ENCODE results near the gene MTLN. TPM values are rescaled to one million over a fixed set of nuclear protein-coding genes. Genes with fewer than 3 reads are reported as not detected.
A peak's percentile ranks its signal among the peaks of the same experiment; 100 is the strongest.
"Not testable (repeated sequence)": the region's sequence is repeated elsewhere in the genome, so short reads cannot be mapped to it uniquely, and the experiment has no call there.

MTLN gene
- total RNA-seq (1 to 10 TPM; 8.7 to 9.8 TPM), total RNA-seq (2.7 to 27.4 (median 7.0) reads per million in 172 experiments)
- 38.8 TPM for polyA plus RNA-seq (2013, experiment 1 of 2)
- 34.5 TPM for polyA plus RNA-seq (2013, experiment 2 of 2)

DNA sequence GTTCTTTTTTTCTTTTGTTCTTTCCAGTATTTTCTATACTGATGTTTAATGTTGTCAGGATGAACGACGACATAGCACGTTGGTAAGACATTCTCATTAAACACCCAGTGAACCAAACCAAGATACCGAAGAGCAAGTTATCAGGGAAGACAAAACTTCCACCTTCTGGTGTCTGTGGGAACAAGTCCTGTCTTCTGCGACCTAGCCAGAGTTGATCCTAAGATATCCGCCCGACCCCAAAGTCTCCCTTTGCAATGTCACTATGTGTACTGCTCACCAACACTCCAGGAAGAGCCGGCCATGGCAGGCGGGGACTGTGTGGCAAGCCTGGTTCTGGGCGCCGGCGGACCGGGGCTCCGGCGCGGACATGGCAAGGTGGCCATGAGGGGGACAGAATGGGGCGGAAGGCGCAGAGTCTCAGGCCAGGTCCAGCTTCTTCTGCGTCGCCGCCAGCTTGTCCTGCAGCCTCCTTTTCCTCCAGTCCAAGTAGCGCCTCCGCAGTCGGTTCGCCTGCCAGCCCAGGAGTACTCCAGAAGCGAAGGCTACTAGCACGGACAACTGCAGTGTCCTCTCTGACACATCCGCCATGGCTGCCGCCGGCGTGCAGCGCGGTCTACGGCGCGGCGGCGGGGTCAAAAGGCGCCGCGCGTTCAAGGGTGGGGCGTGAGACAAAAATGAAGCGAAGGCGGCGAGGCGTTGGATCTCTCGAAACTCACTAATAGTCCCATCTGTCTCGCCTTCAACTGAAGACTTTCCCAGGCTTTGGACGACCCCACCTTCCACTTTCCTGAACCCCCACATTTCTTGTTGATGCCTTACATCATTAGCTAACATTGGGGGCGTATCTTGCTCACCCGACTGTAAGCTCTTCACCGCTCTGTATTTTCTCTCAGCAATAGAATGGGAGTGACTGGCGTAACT lies at the start of gene MTLN:
Gene MTLN, minus strand, starts transcription at position 610 of the 921 bp plus-strand sequence. Its CDS starts 22 bp downstream, at position 588.
- peaks cover 8% of the 10 kb centered on the region for H3K4me1 ChIP-seq (ENCODE audit: insufficient read depth, low read length)
- Mint-ChIP-seq H3K36me3 (ENCODE audit: low read depth) (peaks cover 36% of the 10 kb centered on the region), H3K27ac (peak within 1 kb of the TSS; percentile 91), H3K9me3 (peaks cover 2% of the 10 kb centered on the region), H3K27me3 (peaks cover 27% of the 10 kb centered on the region), H3K4me3 (peak within 1 kb of the TSS; percentile 97), H3K4me1 (ENCODE audit: low read depth) (peaks cover 34% of the 10 kb centered on the region)
- intact Hi-C loops (cut with DNase I, micrococcal nuclease) = loop anchor here in 1 of 2 experiments (5.0 kb wide), 1 partner anchor 1765 kb away; the partner anchor contains the start of gene GCC2
- no peak for TF ChIP-seq CTCF (IDR thresholded peaks at IDR 0.05)
- DNase-seq (peak; percentile 48 to 86 (median 62)), ATAC-seq (ENCODE audit: poor library complexity) (peak; percentile 92)
- ChIA-PET CTCF (no interaction called here), POLR2A (interaction anchor here (0.7 kb wide), 1 partner anchor 8 kb away, joined by 6 read pairs; the partner anchor contains the start of gene NPHP1)
- peaks cover 8 to 15% of the 10 kb centered on the region in 2 experiments for H3K27me3 ChIP-seq (ENCODE audit: control insufficient read depth in 1 of 2, insufficient read depth in 2 of 2, low read length in 2 of 2)
- peak within 1 kb of the TSS; percentile 100 for H3K4me3 ChIP-seq (ENCODE audit: low read length)
- peak within 1 kb of the TSS; percentile 71 to 77 for H3K27ac ChIP-seq (ENCODE audit: low read depth in 1 of 2, low read length in 2 of 2)
- H3K9me3 ChIP-seq (ENCODE audit: control insufficient read depth in 1 of 2, insufficient read depth in 1 of 2, low read length in 2 of 2) = no peaks in the 10 kb centered on the region
- peaks cover 3% of the 10 kb centered on the region for H3K36me3 ChIP-seq (ENCODE audit: insufficient read depth, low read length)

- intact Hi-C loops (cut with DNase I, micrococcal nuclease); H3K36me3 ChIP-seq (ENCODE audit: insufficient read depth, low read length); H3K27me3 ChIP-seq (ENCODE audit: control insufficient read depth in 1 of 2, insufficient read depth in 2 of 2, low read length in 2 of 2); H3K4me1 ChIP-seq (ENCODE audit: insufficient read depth, low read length); H3K36me3 Mint-ChIP-seq (ENCODE audit: low read depth); H3K9me3 ChIP-seq (ENCODE audit: control insufficient read depth in 1 of 2, insufficient read depth in 1 of 2, low read length in 2 of 2); H3K4me1 Mint-ChIP-seq (ENCODE audit: low read depth); DNase-seq; H3K4me3 ChIP-seq (ENCODE audit: low read length); CTCF ChIA-PET; H3K27ac ChIP-seq (ENCODE audit: low read depth in 1 of 2, low read length in 2 of 2); H3K4me3 Mint-ChIP-seq; H3K9me3 Mint-ChIP-seq; H3K27ac Mint-ChIP-seq; H3K27me3 Mint-ChIP-seq; ATAC-seq (ENCODE audit: poor library complexity); POLR2A ChIA-PET: not testable (repeated sequence)
These were observed 49.6 kb upstream of the MTLN start for GRCh38 chr2:110261910-110262309.

DNA sequence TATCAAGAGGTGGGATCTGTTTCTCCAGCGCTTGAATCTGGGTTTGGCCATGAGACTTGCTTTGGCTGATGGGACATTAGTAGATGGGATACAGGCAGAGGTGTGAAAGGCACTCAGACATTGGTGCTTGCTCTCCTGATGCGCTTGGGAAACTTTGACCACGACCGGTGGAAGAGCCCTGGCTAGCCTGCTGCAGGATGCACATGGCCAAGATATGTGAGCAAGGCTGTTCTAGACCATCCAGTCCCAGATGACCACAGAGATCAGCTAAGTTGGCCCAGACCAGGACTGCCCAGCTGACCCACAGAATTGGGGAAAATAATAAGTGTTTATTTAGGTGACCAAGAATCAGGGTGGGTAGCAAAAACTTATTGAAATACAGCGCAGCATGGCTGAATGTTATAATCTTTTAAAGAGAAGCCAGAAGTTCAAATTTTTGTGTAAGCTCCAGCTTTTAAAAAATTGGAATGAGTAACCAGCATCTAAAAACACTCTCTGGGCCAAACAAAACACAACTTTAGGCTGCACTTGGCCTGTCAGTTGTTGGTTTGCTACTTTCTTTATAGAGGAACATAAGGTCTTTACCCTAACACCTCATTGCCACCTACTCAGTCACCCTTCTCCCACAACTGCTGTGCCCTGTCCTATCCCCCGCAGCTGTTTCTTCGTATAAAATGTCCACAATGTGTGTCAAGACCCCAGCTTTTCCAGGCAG lies 35.9 kb upstream of the MTLN start:
- H3K27me3 ChIP-seq (ENCODE audit: control insufficient read depth in 1 of 2, insufficient read depth in 2 of 2, low read length in 2 of 2); H3K27ac Mint-ChIP-seq; POLR2A ChIA-PET; H3K36me3 Mint-ChIP-seq (ENCODE audit: low read depth); H3K4me1 ChIP-seq (ENCODE audit: insufficient read depth, low read length); H3K27ac ChIP-seq (ENCODE audit: low read depth in 1 of 2, low read length in 2 of 2); H3K4me3 ChIP-seq (ENCODE audit: low read length); H3K4me1 Mint-ChIP-seq (ENCODE audit: low read depth); H3K36me3 ChIP-seq (ENCODE audit: insufficient read depth, low read length); CTCF ChIA-PET; ATAC-seq (ENCODE audit: poor library complexity); DNase-seq; H3K27me3 Mint-ChIP-seq; H3K4me3 Mint-ChIP-seq; intact Hi-C loops (cut with DNase I, micrococcal nuclease); H3K9me3 ChIP-seq (ENCODE audit: control insufficient read depth in 1 of 2, insufficient read depth in 1 of 2, low read length in 2 of 2); H3K9me3 Mint-ChIP-seq: not testable (repeated sequence)

GRCh38 chr2:110245488-110246435 lies 33.4 kb upstream of the MTLN start:
- H3K36me3 Mint-ChIP-seq (ENCODE audit: low read depth); H3K27ac ChIP-seq (ENCODE audit: low read depth in 1 of 2, low read length in 2 of 2); H3K36me3 ChIP-seq (ENCODE audit: insufficient read depth, low read length); H3K4me1 Mint-ChIP-seq (ENCODE audit: low read depth); DNase-seq; H3K4me3 ChIP-seq (ENCODE audit: low read length); H3K9me3 Mint-ChIP-seq; H3K27ac Mint-ChIP-seq; H3K27me3 ChIP-seq (ENCODE audit: control insufficient read depth in 1 of 2, insufficient read depth in 2 of 2, low read length in 2 of 2); H3K9me3 ChIP-seq (ENCODE audit: control insufficient read depth in 1 of 2, insufficient read depth in 1 of 2, low read length in 2 of 2); ATAC-seq (ENCODE audit: poor library complexity); CTCF ChIA-PET; POLR2A ChIA-PET; H3K4me3 Mint-ChIP-seq; H3K27me3 Mint-ChIP-seq; H3K4me1 ChIP-seq (ENCODE audit: insufficient read depth, low read length); intact Hi-C loops (cut with DNase I, micrococcal nuclease): not testable (repeated sequence)

- H3K9me3 ChIP-seq (ENCODE audit: control insufficient read depth in 1 of 2, insufficient read depth in 1 of 2, low read length in 2 of 2); CTCF ChIA-PET; DNase-seq; H3K4me3 ChIP-seq (ENCODE audit: low read length); H3K27me3 Mint-ChIP-seq; POLR2A ChIA-PET; H3K9me3 Mint-ChIP-seq; H3K27ac ChIP-seq (ENCODE audit: low read depth in 1 of 2, low read length in 2 of 2); H3K36me3 ChIP-seq (ENCODE audit: insufficient read depth, low read length); H3K4me1 Mint-ChIP-seq (ENCODE audit: low read depth); intact Hi-C loops (cut with DNase I, micrococcal nuclease); H3K4me3 Mint-ChIP-seq; H3K4me1 ChIP-seq (ENCODE audit: insufficient read depth, low read length); ATAC-seq (ENCODE audit: poor library complexity); H3K36me3 Mint-ChIP-seq (ENCODE audit: low read depth); H3K27me3 ChIP-seq (ENCODE audit: control insufficient read depth in 1 of 2, insufficient read depth in 2 of 2, low read length in 2 of 2); H3K27ac Mint-ChIP-seq: not testable (repeated sequence)
These were observed 30.9 kb upstream of the MTLN start for GRCh38 chr2:110243283-110243682.
